ENCODE data around the gene PNMA8B.

- TF ChIP-seq CTCF (IDR thresholded peaks at IDR 0.05) (no peak), POLR2A (IDR thresholded peaks at IDR 0.05; ENCODE audit: low read depth) (no peak), POLR2AphosphoS5 (IDR thresholded peaks at IDR 0.05) (no peak)
Observed at GRCh38 chr19:46499692-46500091, 4.0 kb upstream of the PNMA8B start.

Data from esophagus muscularis mucosa (tissue), 3 donors.